Measurements from ENCODE around the gene SIK1.
"Not testable (repeated sequence)": the region's sequence is repeated elsewhere in the genome, so short reads cannot be mapped to it uniquely, and the experiment has no call there.

SIK1 gene

GRCh38 chr21:43399595-43400015 is 27.3 kb downstream of the SIK1 start:
- H3K27me3 ChIP-seq (replicated peaks in 2 of 5; ENCODE audit: control insufficient read depth in 4 of 5, insufficient read depth in 5 of 5, low read length in 4 of 5); POLR2A ChIA-PET; CTCF ChIA-PET; H3K36me3 ChIP-seq (ENCODE audit: control insufficient read depth in 4 of 4, insufficient read depth in 4 of 4, low read length in 3 of 4); H3K4me3 ChIP-seq (ENCODE audit: control insufficient read depth in 1 of 7, extremely low read depth in 1 of 7, insufficient read depth in 4 of 7, low read depth in 2 of 7, low read length in 6 of 7); H3K9me3 ChIP-seq (ENCODE audit: control extremely low read depth in 1 of 5, control insufficient read depth in 4 of 5, insufficient read depth in 2 of 5, low read depth in 1 of 5, low read length in 4 of 5); H3K27ac ChIP-seq (ENCODE audit: insufficient read depth in 1 of 2, low read depth in 1 of 2, low read length in 2 of 2, poor library complexity in 1 of 2, severe bottlenecking in 2 of 2); H3K4me1 ChIP-seq (ENCODE audit: control extremely low read depth in 1 of 4, control insufficient read depth in 4 of 4, insufficient read depth in 4 of 4, low read length in 3 of 4); DNase-seq: not testable (repeated sequence)
- WGBS (ENCODE audit: insufficient coverage), result no CpG with 5 or more reads among the region's 15 CpGs

- H3K4me1 ChIP-seq (ENCODE audit: control extremely low read depth in 1 of 4, control insufficient read depth in 4 of 4, insufficient read depth in 4 of 4, low read length in 3 of 4); H3K9me3 ChIP-seq (ENCODE audit: control extremely low read depth in 1 of 5, control insufficient read depth in 4 of 5, insufficient read depth in 2 of 5, low read depth in 1 of 5, low read length in 4 of 5); POLR2A ChIA-PET; H3K36me3 ChIP-seq (ENCODE audit: control insufficient read depth in 4 of 4, insufficient read depth in 4 of 4, low read length in 3 of 4); CTCF ChIA-PET; H3K27me3 ChIP-seq (replicated peaks in 2 of 5; ENCODE audit: control insufficient read depth in 4 of 5, insufficient read depth in 5 of 5, low read length in 4 of 5); H3K27ac ChIP-seq (ENCODE audit: insufficient read depth in 1 of 2, low read depth in 1 of 2, low read length in 2 of 2, poor library complexity in 1 of 2, severe bottlenecking in 2 of 2); DNase-seq; H3K4me3 ChIP-seq (ENCODE audit: control insufficient read depth in 1 of 7, extremely low read depth in 1 of 7, insufficient read depth in 4 of 7, low read depth in 2 of 7, low read length in 6 of 7): not testable (repeated sequence)
- WGBS (ENCODE audit: insufficient coverage), result no CpG with 5 or more reads among the region's 28 CpGs
Measured at GRCh38 chr21:43399136-43399535, 27.8 kb downstream of the SIK1 start.

GRCh38 chr21:43398533-43398932 is 28.4 kb downstream of the SIK1 start:
- H3K4me3 ChIP-seq (ENCODE audit: control insufficient read depth in 1 of 7, extremely low read depth in 1 of 7, insufficient read depth in 4 of 7, low read depth in 2 of 7, low read length in 6 of 7); H3K27me3 ChIP-seq (replicated peaks in 2 of 5; ENCODE audit: control insufficient read depth in 4 of 5, insufficient read depth in 5 of 5, low read length in 4 of 5); POLR2A ChIA-PET; DNase-seq; H3K27ac ChIP-seq (ENCODE audit: insufficient read depth in 1 of 2, low read depth in 1 of 2, low read length in 2 of 2, poor library complexity in 1 of 2, severe bottlenecking in 2 of 2); H3K4me1 ChIP-seq (ENCODE audit: control extremely low read depth in 1 of 4, control insufficient read depth in 4 of 4, insufficient read depth in 4 of 4, low read length in 3 of 4); CTCF ChIA-PET; H3K36me3 ChIP-seq (ENCODE audit: control insufficient read depth in 4 of 4, insufficient read depth in 4 of 4, low read length in 3 of 4); H3K9me3 ChIP-seq (ENCODE audit: control extremely low read depth in 1 of 5, control insufficient read depth in 4 of 5, insufficient read depth in 2 of 5, low read depth in 1 of 5, low read length in 4 of 5): not testable (repeated sequence)
- WGBS (ENCODE audit: insufficient coverage), result no CpG with 5 or more reads among the region's 12 CpGs

DNA sequence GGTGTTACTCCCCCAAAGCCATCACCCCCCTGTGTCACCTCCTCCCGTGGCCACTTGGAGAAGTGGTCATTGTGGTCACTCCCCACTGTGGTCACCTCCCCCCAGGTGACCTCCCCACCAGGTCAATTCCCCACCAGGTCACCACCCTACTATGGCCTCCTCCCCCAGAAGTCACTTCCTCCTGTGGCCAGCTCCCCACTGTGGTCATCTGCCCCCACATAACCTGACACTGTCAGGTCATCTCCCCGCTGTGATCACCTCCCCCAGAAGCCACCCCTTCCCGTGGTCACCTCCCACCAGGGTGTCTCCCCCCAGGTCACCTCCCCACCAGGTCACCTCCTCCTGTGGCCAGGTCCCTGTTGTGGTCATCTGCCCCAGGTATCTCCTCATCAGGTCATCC is 28.9 kb downstream of the SIK1 start:
- CTCF ChIA-PET; H3K36me3 ChIP-seq (ENCODE audit: control insufficient read depth in 4 of 4, insufficient read depth in 4 of 4, low read length in 3 of 4); H3K4me1 ChIP-seq (ENCODE audit: control extremely low read depth in 1 of 4, control insufficient read depth in 4 of 4, insufficient read depth in 4 of 4, low read length in 3 of 4); H3K9me3 ChIP-seq (ENCODE audit: control extremely low read depth in 1 of 5, control insufficient read depth in 4 of 5, insufficient read depth in 2 of 5, low read depth in 1 of 5, low read length in 4 of 5); H3K27me3 ChIP-seq (replicated peaks in 2 of 5; ENCODE audit: control insufficient read depth in 4 of 5, insufficient read depth in 5 of 5, low read length in 4 of 5); H3K27ac ChIP-seq (ENCODE audit: insufficient read depth in 1 of 2, low read depth in 1 of 2, low read length in 2 of 2, poor library complexity in 1 of 2, severe bottlenecking in 2 of 2); H3K4me3 ChIP-seq (ENCODE audit: control insufficient read depth in 1 of 7, extremely low read depth in 1 of 7, insufficient read depth in 4 of 7, low read depth in 2 of 7, low read length in 6 of 7); POLR2A ChIA-PET; DNase-seq: not testable (repeated sequence)
- no CpG with 5 or more reads among the region's 3 CpGs for WGBS (ENCODE audit: insufficient coverage)

DNA sequence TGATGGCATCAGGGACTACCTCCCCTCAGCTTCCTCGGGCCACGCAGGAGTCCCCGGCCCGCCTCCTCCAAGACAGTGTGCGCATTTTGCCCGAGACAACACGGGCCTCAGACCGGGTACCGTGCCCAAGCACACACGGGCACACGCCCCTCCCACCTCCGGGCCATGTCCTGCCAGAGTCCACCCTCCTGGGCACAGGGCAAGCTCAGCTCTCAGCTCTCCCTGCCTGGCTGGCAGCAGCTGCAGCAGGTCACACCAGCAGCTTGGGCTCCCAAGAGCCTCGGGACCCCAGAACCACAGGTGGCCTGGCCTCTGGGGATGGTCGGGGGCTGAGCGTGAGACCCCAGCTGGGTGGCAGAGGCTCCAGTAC is 29.5 kb downstream of the SIK1 start:
- CTCF ChIA-PET, result not testable (repeated sequence)

GRCh38 chr21:43396788-43397438 is 30.0 kb downstream of the SIK1 start:
- CTCF ChIA-PET; DNase-seq; H3K36me3 ChIP-seq (ENCODE audit: control insufficient read depth in 4 of 4, insufficient read depth in 4 of 4, low read length in 3 of 4); POLR2A ChIA-PET; H3K4me1 ChIP-seq (ENCODE audit: control extremely low read depth in 1 of 4, control insufficient read depth in 4 of 4, insufficient read depth in 4 of 4, low read length in 3 of 4); H3K27ac ChIP-seq (ENCODE audit: insufficient read depth in 1 of 2, low read depth in 1 of 2, low read length in 2 of 2, poor library complexity in 1 of 2, severe bottlenecking in 2 of 2); H3K9me3 ChIP-seq (ENCODE audit: control extremely low read depth in 1 of 5, control insufficient read depth in 4 of 5, insufficient read depth in 2 of 5, low read depth in 1 of 5, low read length in 4 of 5); H3K4me3 ChIP-seq (ENCODE audit: control insufficient read depth in 1 of 7, extremely low read depth in 1 of 7, insufficient read depth in 4 of 7, low read depth in 2 of 7, low read length in 6 of 7); H3K27me3 ChIP-seq (replicated peaks in 2 of 5; ENCODE audit: control insufficient read depth in 4 of 5, insufficient read depth in 5 of 5, low read length in 4 of 5): not testable (repeated sequence)
- no CpG with 5 or more reads among the region's 27 CpGs for WGBS (ENCODE audit: insufficient coverage)

More for the DNA sequence above, 29.5 kb downstream of the SIK1 start:
- H3K27ac ChIP-seq (ENCODE audit: insufficient read depth in 1 of 2, low read depth in 1 of 2, low read length in 2 of 2, poor library complexity in 1 of 2, severe bottlenecking in 2 of 2); H3K9me3 ChIP-seq (ENCODE audit: control extremely low read depth in 1 of 5, control insufficient read depth in 4 of 5, insufficient read depth in 2 of 5, low read depth in 1 of 5, low read length in 4 of 5); H3K36me3 ChIP-seq (ENCODE audit: control insufficient read depth in 4 of 4, insufficient read depth in 4 of 4, low read length in 3 of 4); H3K27me3 ChIP-seq (replicated peaks in 2 of 5; ENCODE audit: control insufficient read depth in 4 of 5, insufficient read depth in 5 of 5, low read length in 4 of 5); DNase-seq; POLR2A ChIA-PET; H3K4me1 ChIP-seq (ENCODE audit: control extremely low read depth in 1 of 4, control insufficient read depth in 4 of 4, insufficient read depth in 4 of 4, low read length in 3 of 4); H3K4me3 ChIP-seq (ENCODE audit: control insufficient read depth in 1 of 7, extremely low read depth in 1 of 7, insufficient read depth in 4 of 7, low read depth in 2 of 7, low read length in 6 of 7): not testable (repeated sequence)
- WGBS (ENCODE audit: insufficient coverage), result no CpG with 5 or more reads among the region's 15 CpGs

DNA sequence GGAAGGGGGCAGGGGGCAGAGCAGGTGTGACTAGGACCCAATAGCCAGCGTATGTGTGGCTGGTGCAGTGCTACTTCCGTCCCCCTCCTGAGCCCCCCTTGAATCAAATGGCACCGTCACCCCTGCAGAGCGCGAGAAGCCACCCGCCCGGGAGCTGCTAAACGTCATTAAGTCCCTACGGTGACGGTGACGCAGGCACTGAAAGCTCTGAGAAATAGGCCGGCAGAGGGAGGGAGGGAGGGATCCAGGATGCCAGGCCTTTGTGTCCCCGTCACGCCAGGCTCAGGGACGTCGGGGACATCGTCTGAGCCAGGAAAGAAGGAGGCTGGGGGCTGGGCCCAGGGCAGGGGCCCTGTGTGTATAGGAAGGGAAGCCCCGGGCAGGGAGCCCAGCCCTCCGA is 43.6 kb downstream of the SIK1 start:
- H3K27ac ChIP-seq (ENCODE audit: insufficient read depth in 1 of 2, low read depth in 1 of 2, low read length in 2 of 2, poor library complexity in 1 of 2, severe bottlenecking in 2 of 2); H3K4me3 ChIP-seq (ENCODE audit: control insufficient read depth in 1 of 7, extremely low read depth in 1 of 7, insufficient read depth in 4 of 7, low read depth in 2 of 7, low read length in 6 of 7); H3K4me1 ChIP-seq (ENCODE audit: control extremely low read depth in 1 of 4, control insufficient read depth in 4 of 4, insufficient read depth in 4 of 4, low read length in 3 of 4); DNase-seq; POLR2A ChIA-PET; H3K9me3 ChIP-seq (ENCODE audit: control extremely low read depth in 1 of 5, control insufficient read depth in 4 of 5, insufficient read depth in 2 of 5, low read depth in 1 of 5, low read length in 4 of 5); CTCF ChIA-PET; H3K36me3 ChIP-seq (ENCODE audit: control insufficient read depth in 4 of 4, insufficient read depth in 4 of 4, low read length in 3 of 4); H3K27me3 ChIP-seq (replicated peaks in 2 of 5; ENCODE audit: control insufficient read depth in 4 of 5, insufficient read depth in 5 of 5, low read length in 4 of 5): not testable (repeated sequence)
- WGBS (ENCODE audit: insufficient coverage), result no CpG with 5 or more reads among the region's 19 CpGs
